GF-D8 (cell line): ENCODE measurements around the gene FILIP1.

ENCODE experiments used
- DNase-seq: peaks from one replicate; lab custom pipeline; 2025; lab: John Stamatoyannopoulos, UW

Gene FILIP1

DNA sequence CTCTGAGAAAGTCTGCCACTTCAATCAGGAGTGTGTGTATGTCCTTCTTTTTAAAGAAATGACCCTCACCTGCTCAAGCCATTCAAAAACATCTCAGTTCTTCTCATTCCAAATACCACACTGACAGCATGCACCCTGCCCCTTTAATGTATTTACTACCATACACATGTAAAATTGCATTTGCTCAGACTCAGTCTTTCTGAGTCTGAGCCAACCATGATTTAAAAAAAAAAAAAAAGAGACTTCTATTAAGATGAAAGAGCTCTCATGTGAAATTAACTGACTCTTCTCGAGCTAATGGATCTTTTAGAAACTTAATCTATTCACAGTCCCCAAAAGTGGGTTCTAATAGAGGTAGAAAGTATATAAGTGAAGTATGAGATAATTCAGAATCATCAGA lies 1.4 kb upstream of the FILIP1 start:
- no peak for DNase-seq

DNA sequence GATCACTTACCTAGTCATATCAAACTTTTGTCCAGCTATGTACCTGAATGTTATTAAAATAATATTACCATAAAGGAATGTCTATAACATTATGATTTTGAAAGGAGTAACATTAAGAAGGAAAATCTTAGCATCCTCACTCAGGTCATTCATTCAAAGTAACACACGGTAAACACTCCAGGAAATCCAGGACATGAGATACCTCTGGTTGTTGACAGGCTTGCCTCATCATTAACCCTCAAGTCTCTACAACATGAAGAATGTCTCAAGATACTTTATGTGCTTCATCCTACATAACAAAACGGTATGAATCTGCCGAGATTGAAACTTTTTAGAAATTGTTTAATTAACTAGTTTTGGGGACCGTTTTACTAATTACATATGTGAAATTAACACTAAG lies 690 bp upstream of the FILIP1 start:
- no peak for DNase-seq

DNA sequence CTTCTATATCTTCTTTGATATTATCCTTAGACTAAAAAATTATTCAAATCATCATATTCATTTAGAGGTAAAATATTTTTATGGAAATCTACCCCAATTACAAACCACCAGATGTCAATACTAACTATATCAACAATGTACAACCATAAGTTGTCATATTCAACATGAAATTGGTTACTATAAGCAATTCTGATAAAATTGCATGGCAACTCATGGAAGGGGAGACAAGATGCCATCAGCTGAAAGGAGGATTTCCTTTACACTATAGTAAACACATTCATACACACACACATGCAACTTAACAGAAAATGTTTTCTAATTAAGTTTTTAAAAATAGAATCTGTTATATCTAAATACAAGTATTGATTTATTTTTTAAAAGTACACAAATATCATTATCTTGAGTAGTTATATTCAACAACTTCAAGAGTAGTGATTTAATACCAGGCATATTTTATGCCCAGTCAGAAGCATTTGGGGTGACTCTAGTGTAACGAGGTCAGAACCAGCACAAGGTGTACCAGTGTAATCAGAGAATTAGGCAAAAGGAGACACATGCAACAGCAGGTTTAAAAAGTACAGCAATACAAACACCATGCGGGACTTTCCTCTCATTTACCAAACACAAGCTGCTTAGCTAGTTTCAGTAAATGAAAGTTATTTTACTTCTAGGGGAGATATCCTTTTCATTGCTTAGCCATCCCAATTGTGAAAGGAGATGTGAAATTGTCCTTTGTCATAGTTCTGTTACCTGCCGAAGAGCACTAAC lies 1.0 kb downstream of the FILIP1 start:
- no peak for DNase-seq

DNA sequence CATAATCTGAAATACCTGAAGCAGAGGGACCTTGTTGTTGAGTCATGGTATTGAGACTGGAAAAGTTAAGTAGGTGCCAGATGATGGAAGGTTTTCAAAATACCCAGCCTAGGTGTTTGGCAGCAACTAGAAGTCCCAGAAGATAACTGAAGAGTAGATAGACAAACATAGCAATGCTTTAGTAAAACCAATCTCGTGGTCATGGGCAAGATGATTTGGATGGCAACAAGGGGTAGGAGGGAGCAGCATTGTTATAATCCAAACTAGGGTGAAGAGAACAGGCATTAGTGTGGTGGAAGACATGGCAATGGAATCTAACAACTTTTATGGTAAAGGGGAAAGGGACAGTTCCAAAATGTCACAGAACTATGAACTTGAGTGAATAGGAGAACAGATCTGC lies 2.3 kb downstream of the FILIP1 start:
- DNase-seq, result no peak

DNA sequence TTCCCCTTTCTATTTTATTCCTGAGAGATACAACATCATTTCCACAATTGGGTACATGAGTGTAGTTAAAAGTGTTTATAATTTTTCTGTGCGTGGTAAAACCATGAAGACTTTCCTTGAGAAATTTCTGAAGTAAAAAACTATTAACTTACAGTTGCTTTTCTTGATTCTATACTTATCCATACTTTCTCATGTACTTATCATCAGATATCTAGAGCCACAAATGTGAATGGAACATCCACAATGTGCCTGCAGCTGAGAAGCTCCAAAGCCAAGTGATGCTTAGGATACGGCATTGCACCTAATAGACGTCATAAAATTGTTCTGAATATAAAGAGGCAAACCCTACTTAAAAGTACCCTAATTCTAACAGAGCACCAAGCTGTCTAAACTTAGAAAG lies 2.9 kb downstream of the FILIP1 start:
- DNase-seq, result no peak

DNA sequence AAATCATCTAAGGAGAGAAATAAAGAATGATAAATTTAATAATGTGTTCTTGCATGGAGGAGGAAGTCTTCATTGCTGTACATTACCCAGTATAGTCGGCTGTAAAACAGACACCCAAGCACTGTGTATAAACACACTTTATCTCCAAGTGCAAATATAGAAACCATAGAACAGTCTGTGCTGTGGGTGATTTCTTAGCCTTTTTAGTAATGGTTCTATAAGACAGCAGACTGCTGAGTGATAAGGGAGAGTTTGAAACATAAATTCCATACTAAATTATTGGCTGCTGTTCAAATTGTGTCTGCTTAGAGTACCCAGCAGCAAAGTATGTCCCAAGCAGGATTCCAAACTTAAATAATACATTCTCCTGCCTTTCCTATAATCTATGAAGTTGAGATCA lies 4.6 kb downstream of the FILIP1 start:
- DNase-seq, result no peak

DNA sequence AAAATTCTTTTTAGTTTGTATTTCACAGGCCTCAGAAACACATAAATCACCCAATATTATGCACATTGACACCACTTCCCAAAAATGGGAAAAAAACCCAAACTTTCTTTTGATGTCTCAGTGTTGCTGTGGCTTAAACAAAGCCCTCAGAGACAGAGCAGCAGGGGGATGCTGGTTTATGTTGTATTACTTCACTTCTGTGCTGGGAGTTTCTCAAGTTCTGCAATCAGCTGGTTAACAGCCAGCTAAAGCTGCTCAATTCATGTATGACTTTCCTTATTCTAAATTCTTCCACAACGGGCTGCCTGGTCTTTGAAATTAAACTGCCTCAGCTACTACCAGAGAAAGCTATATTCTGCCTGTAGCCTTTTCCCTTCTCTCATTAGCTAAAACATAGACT lies 5.6 kb downstream of the FILIP1 start:
- no peak for DNase-seq

DNA sequence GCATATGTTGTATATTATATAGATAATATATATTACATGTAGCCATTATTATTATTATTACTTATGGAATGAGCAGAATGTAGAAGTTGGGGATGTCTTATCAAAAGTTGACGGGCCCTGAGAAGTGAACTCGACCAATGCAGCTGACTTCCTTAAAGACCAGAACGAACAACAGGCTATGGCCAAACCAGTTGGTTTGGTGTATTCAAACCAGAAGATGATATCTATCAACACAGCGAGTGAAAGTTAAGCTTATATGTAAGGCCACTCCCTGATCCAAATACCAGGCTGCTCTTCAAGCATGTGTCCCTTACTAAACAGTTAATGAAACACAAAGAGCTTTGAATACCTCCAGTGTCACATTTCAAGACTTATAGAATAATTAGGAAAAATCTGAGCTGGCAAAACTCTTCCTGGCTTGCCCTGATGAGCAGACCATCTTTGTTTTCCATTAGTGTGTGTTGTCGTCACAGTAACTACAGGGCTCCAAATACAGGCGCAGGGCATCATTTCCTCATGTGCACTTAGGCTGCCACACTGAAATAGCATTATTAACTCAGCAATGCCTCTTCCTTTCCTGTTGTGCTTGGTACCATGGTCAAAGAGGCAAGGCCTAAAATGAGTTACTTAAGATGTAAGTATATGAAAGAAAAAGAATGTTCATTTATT lies 6.6 kb downstream of the FILIP1 start:
- DNase-seq, result no peak

DNA sequence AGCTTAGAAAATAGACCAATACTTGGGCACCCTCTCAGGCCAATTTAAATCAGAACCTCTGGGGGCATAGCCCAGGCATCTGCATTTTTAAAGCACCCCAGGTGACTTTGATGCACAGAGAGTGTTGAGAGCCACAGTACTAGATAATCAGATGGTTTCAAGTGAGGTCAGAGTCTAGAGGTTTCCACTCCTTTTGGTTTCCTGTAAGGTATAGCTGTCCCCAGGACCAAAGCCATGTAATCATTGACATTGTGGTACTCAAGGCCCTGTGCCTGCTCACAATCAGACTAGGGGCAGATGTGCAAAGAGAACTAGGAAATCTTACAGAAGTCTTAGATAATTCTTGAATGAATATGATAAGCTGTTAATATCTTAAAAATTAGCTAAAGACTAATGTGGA lies 9.1 kb downstream of the FILIP1 start:
- DNase-seq, result no peak

DNA sequence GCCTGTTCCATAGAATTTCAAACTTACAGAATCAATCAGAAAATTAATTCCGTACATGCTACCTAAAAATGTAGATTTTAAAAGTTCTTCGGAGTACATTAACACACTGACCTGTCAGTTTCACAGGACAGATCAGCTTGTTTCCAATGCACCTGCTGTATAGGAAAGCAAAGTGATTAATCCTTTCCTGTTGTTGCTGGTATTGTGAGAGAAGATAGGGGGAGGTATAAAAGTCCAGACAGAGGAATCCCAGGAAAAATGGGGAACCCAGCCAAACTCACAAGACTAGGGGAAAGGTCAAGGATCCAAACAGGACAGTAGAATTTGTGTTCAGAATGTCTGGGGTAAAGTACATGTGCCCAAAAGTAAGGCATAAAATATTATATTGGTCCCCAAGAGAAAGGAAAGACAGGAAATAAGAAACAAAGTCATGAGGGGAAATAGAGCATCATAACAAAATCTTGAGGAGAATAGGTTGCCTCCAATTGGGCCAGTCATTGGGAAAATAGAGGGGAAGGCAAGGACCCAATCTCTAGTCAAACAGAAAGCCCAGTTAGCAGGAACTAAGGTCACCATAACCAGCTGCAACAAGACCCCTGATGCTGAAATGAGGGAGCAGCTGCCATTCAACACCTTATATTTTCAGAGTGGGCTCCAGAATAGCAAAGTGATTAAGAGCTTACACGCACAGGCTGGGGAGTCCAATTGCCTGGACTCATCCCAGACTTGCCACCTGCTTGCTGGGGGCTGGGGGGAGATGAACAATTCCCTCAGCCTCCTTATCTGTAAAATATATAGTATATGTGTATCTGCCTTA lies 10.3 kb downstream of the FILIP1 start:
- DNase-seq, result no peak

DNA sequence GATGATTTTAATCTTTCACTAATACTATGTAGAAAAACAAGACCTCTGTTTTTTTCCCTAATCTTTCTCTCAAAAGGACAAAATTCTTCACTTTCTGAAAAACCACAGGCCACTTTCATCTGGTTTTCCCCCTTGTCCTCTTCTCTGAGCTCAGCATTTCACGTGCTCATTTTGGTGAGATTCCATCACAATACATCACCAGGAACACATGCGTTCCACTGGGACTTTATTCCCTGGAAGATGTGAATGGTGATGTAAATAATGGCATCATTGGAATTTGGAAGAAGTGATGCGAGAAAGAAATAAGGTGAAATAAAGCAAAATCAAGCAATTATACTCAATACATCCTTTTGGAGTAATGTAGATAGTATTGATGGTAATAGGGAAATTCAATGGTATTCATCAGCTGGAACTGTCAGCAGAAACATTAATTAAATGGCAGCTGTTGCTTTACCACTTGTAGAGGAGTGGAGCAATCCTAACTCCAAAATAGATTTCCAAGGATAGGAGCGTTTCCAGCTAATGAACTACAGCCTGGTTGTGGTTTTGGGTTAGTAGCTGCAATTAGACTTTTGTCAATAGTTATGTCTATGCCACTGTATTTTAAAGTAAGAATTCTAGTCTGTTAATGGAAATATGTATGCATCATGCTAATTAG lies 11.5 kb downstream of the FILIP1 start:
- no peak for DNase-seq

DNA sequence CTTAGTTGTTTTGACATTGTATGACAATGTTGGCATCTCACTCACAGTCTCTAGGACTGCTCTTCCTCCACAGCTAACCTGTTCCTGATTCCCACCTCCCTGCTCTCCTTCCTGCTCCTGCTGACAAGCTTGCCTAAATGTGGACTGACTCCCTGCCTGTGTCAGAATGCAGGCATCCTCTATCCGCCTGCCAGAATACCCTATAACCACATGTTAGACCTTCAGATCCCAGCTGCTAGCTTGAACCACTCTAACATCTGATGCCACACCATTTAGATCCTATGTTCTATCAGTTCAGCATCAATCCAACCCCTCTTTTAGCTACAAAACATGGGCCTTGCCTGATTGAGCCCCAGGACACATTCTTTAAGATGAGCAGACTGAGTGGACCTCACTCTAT lies 12.2 kb downstream of the FILIP1 start:
- no peak for DNase-seq

DNA sequence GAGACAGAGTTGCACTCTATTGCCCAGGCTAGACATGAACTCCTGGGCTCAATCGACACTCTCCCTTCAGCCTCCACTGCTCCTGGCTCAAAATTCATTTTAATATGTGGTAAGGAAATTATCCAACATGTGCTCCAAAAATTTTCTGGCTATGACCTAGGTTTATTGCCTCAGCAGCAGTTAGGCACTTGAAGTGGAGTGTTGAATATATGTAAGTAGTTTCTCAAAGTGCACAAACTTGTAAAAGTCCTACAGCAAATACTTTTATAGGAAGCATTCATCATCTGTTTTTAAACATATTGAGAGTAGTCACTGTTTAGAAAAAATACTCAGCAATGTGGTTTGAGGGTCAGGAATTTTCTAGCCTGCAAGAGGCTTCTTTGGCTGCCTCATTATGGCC lies 13.2 kb downstream of the FILIP1 start:
- DNase-seq, result no peak

DNA sequence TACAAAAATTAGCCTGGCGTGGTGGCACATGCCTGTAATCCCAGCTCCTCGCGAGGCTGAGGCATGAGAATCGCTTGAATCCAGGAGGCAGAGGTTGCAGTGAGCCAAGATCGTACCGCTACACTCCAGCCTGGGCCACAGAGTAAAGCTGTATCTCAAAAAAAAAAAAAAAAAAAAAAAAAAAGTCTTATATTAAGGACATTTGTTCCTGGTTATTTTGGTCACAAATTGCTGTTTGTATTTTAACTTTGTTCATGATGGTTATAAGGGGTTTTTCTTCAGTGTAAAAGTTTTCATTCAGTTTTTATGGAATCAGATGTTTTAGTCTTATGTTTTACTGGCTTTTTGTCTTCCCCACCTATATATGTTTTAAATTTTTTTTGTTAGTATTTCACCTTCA lies 13.9 kb downstream of the FILIP1 start:
- DNase-seq, result no peak

DNA sequence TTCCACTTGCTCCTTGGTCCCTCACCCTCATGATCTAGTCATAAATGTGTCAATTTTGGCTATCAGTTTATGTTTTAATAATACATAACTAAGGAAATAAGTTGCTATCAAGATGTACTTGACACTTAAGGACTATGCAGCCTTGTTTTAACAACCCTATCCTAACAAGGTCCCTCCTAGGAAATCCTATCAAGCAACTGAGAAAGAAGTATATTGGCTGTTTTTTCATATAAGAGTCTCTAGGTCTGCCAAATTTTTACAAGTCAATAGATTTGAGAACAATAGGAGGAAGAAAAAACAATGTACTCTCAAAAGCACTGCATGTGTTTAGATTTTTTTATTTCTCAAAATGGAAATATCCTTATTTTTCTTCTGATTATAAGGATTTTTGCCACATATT lies 14.7 kb downstream of the FILIP1 start:
- no peak for DNase-seq

DNA sequence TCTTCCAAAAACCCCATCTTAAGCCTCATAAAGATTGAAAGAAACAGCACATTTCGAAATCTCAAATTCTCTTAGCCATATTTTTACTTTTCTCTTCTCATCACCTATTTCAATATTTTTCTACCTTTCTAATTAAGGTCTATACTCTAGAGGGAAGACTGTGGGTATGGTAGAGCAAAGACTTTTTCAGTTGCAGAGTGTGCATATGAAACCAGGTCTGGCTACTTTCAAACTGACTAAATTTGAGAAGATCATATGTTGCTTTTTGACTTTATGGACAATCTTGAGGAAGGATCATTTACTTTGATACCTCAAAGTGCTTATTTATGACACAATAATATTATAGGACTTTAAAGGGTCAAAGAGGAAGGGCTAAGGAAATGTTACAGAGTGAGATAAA lies 20.7 kb downstream of the FILIP1 start:
- no peak for DNase-seq

DNA sequence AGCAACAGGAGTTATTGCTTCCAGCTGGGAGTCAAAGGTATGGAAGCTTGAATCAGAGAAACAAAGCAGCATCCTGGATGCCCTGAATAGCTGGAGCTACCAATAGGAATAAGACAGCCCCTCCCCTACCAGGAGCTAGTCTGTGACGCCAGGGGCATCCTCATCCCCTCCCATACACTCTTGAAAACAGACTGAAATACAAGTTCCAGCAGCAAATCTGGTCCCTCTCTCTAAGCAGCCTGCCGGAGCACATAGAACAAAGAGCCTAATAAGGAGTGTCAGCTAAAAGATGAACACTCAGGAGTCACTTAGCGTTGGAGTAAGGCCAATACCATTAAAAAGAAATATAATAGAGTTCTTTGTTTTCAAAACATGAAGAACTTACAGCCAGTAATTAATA lies 25.6 kb downstream of the FILIP1 start:
- DNase-seq, result no peak

DNA sequence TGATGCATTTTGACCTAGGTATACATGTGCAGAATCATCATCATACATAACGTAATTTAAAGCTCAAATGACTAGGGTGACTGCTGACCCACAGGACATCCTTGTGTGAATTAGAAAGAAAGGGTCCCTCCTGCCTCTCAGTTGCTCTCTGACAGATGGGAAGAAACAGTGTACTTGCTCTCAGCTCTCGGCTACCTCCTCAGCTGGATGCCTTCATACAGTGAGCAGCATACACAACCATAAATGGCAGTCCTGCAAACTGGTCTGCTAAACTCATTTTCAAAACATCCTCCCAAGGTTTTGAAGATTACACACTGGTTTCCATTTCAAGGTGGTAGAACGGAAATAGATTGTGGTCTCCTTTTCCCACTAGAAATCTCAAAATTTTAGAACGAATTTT lies 26.3 kb downstream of the FILIP1 start:
- no peak for DNase-seq

DNA sequence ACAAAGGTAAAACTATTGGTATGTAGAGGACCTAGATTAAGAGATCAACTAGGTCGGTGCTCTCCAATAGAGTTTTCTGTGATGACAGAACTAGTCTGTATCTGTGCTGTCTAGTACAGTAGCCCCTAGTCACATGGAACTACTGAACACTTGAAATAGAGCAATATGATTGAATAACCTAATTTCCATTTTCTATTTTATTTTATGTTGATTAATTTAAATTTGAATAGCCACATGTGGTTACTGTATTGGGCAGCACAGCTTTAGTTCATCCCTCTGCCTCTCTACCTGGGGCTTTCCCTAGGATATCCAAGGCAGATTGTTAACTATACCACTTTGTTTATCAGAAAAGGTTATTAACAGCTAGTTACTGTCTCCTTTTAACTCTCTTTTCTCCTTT lies 27.0 kb downstream of the FILIP1 start:
- DNase-seq, result no peak

DNA sequence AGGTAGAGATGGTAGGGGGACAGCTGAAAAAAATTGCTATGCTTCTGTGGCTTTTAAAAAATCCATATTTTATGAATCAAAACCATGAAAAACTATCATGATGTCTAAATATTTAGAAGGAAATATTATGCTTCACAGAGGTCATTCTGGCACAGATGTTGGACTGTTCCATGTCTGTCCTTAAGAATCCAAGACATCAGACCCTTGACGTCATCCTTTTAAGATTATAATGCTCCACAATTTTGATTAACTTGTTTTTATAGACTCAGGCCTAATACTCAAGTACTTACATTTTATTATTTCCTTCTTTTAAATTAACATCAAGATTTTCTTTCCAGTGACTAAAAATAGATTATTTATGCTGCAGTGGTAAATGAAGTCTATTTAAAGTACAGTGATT lies 29.7 kb downstream of the FILIP1 start:
- DNase-seq, result no peak

DNA sequence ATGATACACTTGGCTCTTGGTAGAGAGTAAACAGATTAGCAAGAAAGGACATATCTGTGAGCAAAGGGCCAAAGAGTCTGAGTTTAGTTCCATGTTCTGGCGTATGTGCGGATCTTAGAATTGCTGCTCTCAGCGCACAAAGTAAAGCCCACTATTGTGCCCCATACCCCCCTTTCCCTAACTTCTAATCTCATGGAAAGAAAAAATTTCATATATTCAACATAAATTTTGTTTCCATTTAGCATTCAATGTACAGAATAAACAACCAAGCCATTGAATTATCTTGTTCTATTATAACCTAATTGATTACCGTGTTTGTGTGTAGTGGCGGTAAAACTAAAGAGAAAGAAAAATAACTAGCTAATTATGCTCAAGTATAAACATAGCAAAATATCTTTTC lies 30.5 kb downstream of the FILIP1 start:
- no peak for DNase-seq

DNA sequence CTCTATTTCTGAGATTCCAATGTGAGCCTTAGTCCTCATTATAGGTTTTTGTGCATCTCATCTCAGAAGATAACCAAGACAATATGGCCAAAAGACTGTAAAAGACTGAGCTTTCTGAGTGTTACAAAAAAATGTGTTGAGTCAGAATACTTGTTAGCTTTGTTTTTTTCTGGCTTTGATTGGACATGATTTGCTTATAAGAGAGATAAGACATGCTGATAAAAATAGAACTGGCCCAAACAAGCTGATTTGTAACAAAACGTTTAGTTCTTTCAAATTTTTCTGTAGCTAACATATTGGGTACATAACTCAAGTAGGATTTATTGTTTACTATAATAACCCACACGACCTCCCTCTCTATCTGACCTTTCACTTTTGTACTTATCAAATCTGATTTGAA lies 32.9 kb downstream of the FILIP1 start:
- no peak for DNase-seq

DNA sequence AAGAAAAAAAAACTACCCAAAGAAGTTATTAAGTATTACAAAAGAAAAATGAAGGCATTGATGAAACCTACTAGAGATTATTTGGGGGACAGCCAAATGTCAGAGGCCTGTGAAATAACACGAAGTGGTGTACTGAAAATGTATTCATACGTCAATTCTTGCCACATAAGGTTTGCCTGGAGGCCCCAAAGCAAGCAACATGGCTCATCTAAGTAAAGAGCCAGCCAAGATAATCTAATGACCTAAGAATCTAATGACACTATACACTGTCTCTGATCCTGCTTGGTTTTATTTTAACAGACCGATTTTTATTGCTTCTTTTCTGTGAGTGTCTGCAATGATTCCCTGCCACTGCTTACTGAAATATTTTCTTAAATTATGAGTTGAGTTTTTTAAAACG lies 34.7 kb downstream of the FILIP1 start:
- no peak for DNase-seq
